ENCODE results near the gene RBM38.

DNA sequence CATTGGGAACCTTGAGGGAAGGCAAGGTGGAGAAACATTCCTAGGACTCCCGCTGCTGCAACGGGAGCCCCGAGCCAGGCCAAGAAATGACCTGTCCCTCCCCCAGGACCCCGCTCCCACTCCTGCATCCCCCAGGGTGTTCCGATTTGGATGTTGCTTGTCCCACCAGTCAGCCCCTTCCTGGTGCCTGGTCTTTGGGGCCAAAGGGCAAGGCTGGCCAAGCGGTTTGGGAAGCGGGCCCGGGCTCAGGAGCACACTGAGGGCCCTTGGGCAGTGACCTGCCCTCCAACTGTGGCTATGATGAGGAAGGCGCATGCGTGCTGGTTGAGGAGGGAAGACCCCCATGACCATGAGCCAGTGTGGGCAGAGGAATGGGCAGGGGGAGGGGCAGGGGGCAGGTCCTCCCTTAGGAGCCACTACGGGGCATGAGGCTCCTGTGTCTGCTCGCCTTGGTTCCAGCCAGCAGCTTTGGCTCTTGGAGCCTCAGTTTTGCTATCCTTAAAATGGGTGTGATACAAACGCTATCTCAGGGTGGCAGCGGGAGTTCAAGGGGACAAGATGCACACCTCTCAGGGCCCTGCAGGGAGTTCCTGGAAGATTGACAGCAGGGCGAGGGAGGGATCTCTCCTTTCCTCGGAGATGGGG is 50.4 kb downstream of the RBM38 start:
- TF ChIP-seq, protein P1, sequence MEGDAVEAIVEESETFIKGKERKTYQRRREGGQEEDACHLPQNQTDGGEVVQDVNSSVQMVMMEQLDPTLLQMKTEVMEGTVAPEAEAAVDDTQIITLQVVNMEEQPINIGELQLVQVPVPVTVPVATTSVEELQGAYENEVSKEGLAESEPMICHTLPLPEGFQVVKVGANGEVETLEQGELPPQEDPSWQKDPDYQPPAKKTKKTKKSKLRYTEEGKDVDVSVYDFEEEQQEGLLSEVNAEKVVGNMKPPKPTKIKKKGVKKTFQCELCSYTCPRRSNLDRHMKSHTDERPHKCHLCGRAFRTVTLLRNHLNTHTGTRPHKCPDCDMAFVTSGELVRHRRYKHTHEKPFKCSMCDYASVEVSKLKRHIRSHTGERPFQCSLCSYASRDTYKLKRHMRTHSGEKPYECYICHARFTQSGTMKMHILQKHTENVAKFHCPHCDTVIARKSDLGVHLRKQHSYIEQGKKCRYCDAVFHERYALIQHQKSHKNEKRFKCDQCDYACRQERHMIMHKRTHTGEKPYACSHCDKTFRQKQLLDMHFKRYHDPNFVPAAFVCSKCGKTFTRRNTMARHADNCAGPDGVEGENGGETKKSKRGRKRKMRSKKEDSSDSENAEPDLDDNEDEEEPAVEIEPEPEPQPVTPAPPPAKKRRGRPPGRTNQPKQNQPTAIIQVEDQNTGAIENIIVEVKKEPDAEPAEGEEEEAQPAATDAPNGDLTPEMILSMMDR (conservative IDR thresholded peaks at IDR 0.05 in 1 of 2, IDR thresholded peaks at IDR 0.05 in 1 of 2; ENCODE audit: extremely low read depth in 1 of 2, insufficient read depth in 1 of 2, low read depth in 1 of 2, low read length in 2 of 2): no peak
- TF ChIP-seq EZH2 (IDR thresholded peaks at IDR 0.05; ENCODE audit: borderline replicate concordance, low read length): no peak
